CD4-positive, alpha-beta T cell (primary cell): Measurements from ENCODE around the gene NHS. TPM values are rescaled to one million over a fixed set of nuclear protein-coding genes. Genes with fewer than 3 reads are reported as not detected.

Experiments used
- ATAC-seq: fragments of 200-7000 bp; cut with Tn5 transposase; one replicate; pipeline ENCODE4 v1.10.0; 2022; ENCODE audit warnings: mild to moderate bottlenecking; ENCODE audit not compliant: poor library complexity
- CTCF ChIA-PET: fragments of 350-600 bp; sonication (Branson Sonifier 250); formaldehyde crosslinking; loops from one replicate; lab custom pipeline; 2021; ENCODE audit warnings: antibody characterized with exemption, inconsistent platforms; lab: Charles Lee
- POLR2A ChIA-PET: fragments of 350-600 bp; sonication (Branson Sonifier 250); formaldehyde crosslinking; loops from one replicate; lab custom pipeline; 2021; ENCODE audit warnings: antibody characterized with exemption, inconsistent platforms; lab: Charles Lee
- DNase-seq, 14 experiments: peaks; one replicate each; pipeline ENCODE4 v3.0.0-alpha.2; 2013 to 2020; ENCODE audit warnings: mixed read lengths in 2 of 14
- H3K27ac ChIP-seq, 2 donors: one replicate each; pipeline versions ENCODE4 v1.5.1 to v1.7.0; 2013; ENCODE audit warnings: low read length in 2 of 2, low read depth in 1 of 2, mild to moderate bottlenecking in 1 of 2
- H3K27me3 ChIP-seq, 2 experiments: 1 replicate in 1 of 2; 2 replicates in 1 of 2; pipeline versions ENCODE4 v1.6.1 to v1.7.0; 2013; ENCODE audit warnings: low read length in 2 of 2, control low read depth in 1 of 2, mild to moderate bottlenecking in 1 of 2, moderate library complexity in 1 of 2; ENCODE audit not compliant: insufficient read depth in 2 of 2, control insufficient read depth in 1 of 2
- H3K36me3 ChIP-seq: one replicate; pipeline ENCODE4 v1.6.1; 2013; ENCODE audit warnings: low read length, control low read depth; ENCODE audit not compliant: insufficient read depth
- H3K4me1 ChIP-seq: one replicate; pipeline ENCODE4 v1.6.1; 2013; ENCODE audit warnings: low read length, control low read depth; ENCODE audit not compliant: insufficient read depth
- H3K4me3 ChIP-seq: one replicate; pipeline ENCODE4 v1.5.1; 2013; ENCODE audit warnings: mild to moderate bottlenecking, low read length, moderate library complexity
- H3K9me3 ChIP-seq, 2 experiments: 1 replicate in 1 of 2; 2 replicates in 1 of 2; pipeline versions ENCODE4 v1.6.1 to v1.7.0; 2013; ENCODE audit warnings: low read length in 2 of 2, mild to moderate bottlenecking in 2 of 2, control low read depth in 1 of 2, moderate library complexity in 1 of 2; ENCODE audit not compliant: control insufficient read depth in 1 of 2, insufficient read depth in 1 of 2
- H3K27ac Mint-ChIP-seq: one replicate; pipeline ENCODE4 v1.8.0; 2020; ENCODE audit warnings: mixed read lengths
- H3K27me3 Mint-ChIP-seq: one replicate; pipeline ENCODE4 v1.8.0; 2021; ENCODE audit warnings: mixed read lengths
- H3K36me3 Mint-ChIP-seq: one replicate; pipeline ENCODE4 v1.8.0; 2021; ENCODE audit warnings: low read depth, mixed read lengths
- H3K4me1 Mint-ChIP-seq: one replicate; pipeline ENCODE4 v1.8.0; 2021; ENCODE audit warnings: low read depth, mixed read lengths
- H3K4me3 Mint-ChIP-seq: one replicate; pipeline ENCODE4 v1.8.0; 2020; ENCODE audit warnings: mild to moderate bottlenecking, mixed read lengths
- H3K9me3 Mint-ChIP-seq: one replicate; pipeline ENCODE4 v1.8.0; 2020; ENCODE audit warnings: mixed read lengths
- intact Hi-C, 2 experiments: fragments of 100-400 bp; cut with DNase I in 1 of 2; cut with micrococcal nuclease in 1 of 2; formaldehyde crosslinking; loops; one replicate each; pipeline versions ENCODE4 v1.15.1 to v1.9.0; 2023 to 2025; cut with DNase I, micrococcal nuclease
- total RNA-seq, 174 experiments: library from RNA in 2 of 174; stranded (reverse) in 2 of 174; gene quantifications; one replicate each; pipeline ENCODE4 v1.2.3 and lab custom pipeline; 2021 to 2026
- TF ChIP-seq, protein P1 (sequence below): fragments of 200-600 bp; IDR thresholded peaks from one replicate; pipeline ENCODE4 v1.8.0; 2022; ENCODE audit warnings: antibody characterized with exemption, mild to moderate bottlenecking

Gene NHS
- total RNA-seq, 2 experiments from 2014 or later: 0.36 to 0.53 TPM

DNA sequence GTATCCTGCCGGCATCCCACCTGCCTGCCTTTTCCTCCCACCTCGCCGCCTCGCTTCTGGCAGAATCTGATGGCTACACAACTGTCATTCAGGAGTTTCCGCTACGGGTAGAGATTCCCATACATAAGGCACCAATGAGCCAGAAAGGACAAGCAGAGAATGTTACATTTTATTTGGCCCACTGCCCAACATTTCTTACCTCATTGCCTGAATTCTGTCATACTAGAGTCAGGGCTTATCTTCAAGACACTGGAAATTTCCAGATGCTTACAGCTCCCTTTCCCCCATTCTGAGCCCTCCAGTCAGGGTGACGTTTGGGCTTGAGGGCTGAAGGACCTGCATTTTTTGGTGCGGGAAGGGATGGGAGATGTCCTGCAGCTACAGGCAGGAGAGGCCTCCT, 113.0 kb downstream of the NHS start:
- H3K27ac Mint-ChIP-seq: no peak overlapping the region
- Histone ChIP-seq H3K27me3 (no peaks in the 10 kb centered on the region), H3K4me3 (no peak overlapping the region), H3K4me1 (no peaks in the 10 kb centered on the region), H3K27ac (no peak overlapping the region), H3K9me3 (no peaks in the 10 kb centered on the region), H3K36me3 (no peaks in the 10 kb centered on the region)
- H3K36me3 Mint-ChIP-seq: no peaks in the 10 kb centered on the region
- POLR2A ChIA-PET: no interaction called here
- H3K27me3 Mint-ChIP-seq: no peaks in the 10 kb centered on the region
- DNase-seq: no peak
- ATAC-seq: no peak
- intact Hi-C loops: no loop called here
- no peaks in the 10 kb centered on the region for H3K9me3 Mint-ChIP-seq
- TF ChIP-seq, protein P1, sequence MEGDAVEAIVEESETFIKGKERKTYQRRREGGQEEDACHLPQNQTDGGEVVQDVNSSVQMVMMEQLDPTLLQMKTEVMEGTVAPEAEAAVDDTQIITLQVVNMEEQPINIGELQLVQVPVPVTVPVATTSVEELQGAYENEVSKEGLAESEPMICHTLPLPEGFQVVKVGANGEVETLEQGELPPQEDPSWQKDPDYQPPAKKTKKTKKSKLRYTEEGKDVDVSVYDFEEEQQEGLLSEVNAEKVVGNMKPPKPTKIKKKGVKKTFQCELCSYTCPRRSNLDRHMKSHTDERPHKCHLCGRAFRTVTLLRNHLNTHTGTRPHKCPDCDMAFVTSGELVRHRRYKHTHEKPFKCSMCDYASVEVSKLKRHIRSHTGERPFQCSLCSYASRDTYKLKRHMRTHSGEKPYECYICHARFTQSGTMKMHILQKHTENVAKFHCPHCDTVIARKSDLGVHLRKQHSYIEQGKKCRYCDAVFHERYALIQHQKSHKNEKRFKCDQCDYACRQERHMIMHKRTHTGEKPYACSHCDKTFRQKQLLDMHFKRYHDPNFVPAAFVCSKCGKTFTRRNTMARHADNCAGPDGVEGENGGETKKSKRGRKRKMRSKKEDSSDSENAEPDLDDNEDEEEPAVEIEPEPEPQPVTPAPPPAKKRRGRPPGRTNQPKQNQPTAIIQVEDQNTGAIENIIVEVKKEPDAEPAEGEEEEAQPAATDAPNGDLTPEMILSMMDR: no peak
- H3K4me3 Mint-ChIP-seq: no peak overlapping the region
- CTCF ChIA-PET: no interaction called here
- no peaks in the 10 kb centered on the region for H3K4me1 Mint-ChIP-seq

DNA sequence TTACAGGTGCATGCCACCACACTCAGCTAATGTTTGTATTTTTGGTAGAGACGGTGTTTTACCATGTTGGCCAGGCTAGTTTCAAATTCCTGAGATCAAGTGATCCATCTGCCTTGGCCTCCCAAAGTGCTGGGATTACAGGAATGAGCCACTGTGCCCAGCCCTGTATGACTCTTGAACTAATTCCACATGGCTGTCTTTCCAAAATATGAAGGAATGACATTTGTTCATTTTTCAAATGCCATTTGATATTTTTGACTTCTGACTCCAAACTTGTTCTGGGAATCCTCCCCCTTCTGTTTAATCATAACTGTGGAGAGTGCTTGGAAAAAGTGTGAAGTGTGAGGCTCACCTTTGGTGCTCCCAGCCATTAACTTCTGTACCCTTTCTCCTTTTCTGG, 119.2 kb downstream of the NHS start:
- Histone ChIP-seq H3K27ac (no peak overlapping the region), H3K9me3 (no peaks in the 10 kb centered on the region), H3K27me3 (no peaks in the 10 kb centered on the region), H3K36me3 (no peaks in the 10 kb centered on the region), H3K4me3 (no peak overlapping the region), H3K4me1 (no peaks in the 10 kb centered on the region)
- TF ChIP-seq, protein P1: no peak
- intact Hi-C loops: no loop called here
- POLR2A ChIA-PET: no interaction called here
- H3K27me3 Mint-ChIP-seq: peaks cover 3% of the 10 kb centered on the region
- no peaks in the 10 kb centered on the region for H3K4me1 Mint-ChIP-seq
- H3K4me3 Mint-ChIP-seq: no peak overlapping the region
- no peaks in the 10 kb centered on the region for H3K36me3 Mint-ChIP-seq
- CTCF ChIA-PET: no interaction called here
- H3K27ac Mint-ChIP-seq: no peak overlapping the region
- ATAC-seq (no peak), DNase-seq (no peak)
- H3K9me3 Mint-ChIP-seq: no peaks in the 10 kb centered on the region

DNA sequence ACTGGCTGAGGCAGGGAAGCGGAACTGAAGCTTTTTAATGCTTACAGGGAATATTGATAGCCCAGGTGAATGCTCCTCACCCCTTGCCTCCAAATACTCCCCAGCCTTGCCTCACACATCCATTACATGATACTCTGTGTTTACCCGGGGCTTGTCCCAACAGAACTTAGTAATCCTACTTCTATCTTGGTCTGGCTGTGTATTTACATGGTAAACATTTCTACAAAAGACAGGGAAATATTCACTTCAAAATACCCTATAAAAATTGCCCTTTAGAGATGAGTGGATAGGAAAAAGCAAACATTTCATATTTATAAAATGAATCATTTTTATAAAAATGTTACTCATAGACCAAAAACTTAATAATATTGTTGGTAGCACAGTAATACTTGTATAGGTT, 120.1 kb downstream of the NHS start:
- no peaks in the 10 kb centered on the region for H3K36me3 Mint-ChIP-seq
- CTCF ChIA-PET: no interaction called here
- ATAC-seq (no peak), DNase-seq (no peak)
- H3K27me3 Mint-ChIP-seq: peaks cover 7% of the 10 kb centered on the region
- no peak overlapping the region for H3K27ac ChIP-seq
- no peak overlapping the region for H3K4me3 Mint-ChIP-seq
- H3K27ac Mint-ChIP-seq: no peak overlapping the region
- H3K4me1 ChIP-seq: no peaks in the 10 kb centered on the region
- POLR2A ChIA-PET: no interaction called here
- no peaks in the 10 kb centered on the region for H3K9me3 ChIP-seq
- H3K4me3 ChIP-seq: no peak overlapping the region
- no peaks in the 10 kb centered on the region for H3K27me3 ChIP-seq
- no peaks in the 10 kb centered on the region for H3K36me3 ChIP-seq
- H3K9me3 Mint-ChIP-seq: no peaks in the 10 kb centered on the region
- H3K4me1 Mint-ChIP-seq: no peaks in the 10 kb centered on the region
- intact Hi-C loops: no loop called here
- TF ChIP-seq, protein P1: no peak
